GM12872 (cell line): ENCODE measurements around the gene TRIM8.
A peak's percentile ranks its signal among the peaks of the same experiment; 100 is the strongest.

Source experiments
- CTCF ChIP-seq: IDR thresholded peaks from 3 replicates; pipeline ENCODE4 v1.5.1; 2011; ENCODE audit warnings: low read depth, mild to moderate bottlenecking, low read length, moderate library complexity; ENCODE audit not compliant: insufficient read depth

TRIM8 gene

DNA sequence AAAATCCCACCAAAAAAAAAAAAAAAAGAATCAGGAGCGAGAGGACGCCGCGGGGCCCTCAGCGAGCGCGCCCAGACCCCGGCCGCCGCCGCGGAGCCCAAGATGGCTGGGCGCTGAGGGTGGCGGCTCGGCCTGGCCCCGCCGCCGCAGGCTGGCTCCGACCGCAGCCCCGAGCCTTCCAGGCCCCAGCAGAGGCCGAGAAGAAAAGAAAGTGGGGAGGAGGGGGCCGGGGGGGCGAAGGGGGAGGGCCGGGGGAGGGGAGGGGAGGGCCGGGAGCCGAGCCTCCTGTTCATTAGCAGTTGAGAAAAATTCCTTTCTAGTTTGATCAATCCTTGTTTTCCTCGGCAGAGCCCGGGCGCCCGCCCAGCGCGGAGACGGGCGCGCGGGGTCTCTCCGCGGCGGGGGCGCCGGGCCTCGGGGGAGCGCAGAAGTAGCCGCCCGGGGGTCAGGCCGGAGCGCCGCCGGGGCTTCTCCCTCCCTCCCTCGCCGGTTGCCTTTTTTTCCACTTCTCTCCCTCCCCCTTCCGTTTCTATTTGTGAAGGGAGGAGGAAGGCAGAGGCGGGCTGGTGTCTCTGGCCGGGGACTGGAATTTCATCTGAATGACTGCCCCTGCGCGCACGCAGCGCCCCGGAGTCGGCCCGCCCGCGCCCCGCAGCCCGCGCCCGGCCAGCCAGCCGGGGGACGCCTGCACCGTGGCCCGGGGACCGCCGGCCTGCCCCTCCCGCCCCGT, 778 bp upstream of the TRIM8 start:
- TF ChIP-seq CTCF: no peak

DNA sequence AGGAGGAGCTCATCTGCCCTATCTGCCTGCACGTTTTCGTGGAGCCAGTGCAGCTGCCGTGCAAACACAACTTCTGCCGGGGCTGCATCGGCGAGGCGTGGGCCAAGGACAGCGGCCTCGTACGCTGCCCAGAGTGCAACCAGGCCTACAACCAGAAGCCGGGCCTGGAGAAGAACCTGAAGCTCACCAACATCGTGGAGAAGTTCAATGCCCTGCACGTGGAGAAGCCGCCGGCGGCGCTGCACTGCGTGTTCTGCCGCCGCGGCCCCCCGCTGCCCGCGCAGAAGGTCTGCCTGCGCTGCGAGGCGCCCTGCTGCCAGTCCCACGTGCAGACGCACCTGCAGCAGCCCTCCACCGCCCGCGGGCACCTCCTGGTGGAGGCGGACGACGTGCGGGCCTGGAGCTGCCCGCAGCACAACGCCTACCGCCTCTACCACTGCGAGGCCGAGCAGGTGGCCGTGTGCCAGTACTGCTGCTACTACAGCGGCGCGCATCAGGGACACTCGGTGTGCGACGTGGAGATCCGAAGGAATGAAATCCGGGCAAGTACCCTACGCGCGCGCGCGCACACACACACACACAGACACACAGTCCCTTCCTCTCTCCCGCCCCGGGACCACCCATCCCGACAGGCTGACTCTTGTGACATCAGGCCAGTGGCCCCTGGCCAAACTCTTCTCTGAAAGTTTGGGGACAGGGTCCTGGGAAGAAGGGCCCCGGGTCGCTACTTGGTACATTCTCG, 538 bp downstream of the TRIM8 start:
- peak; percentile 73 for TF ChIP-seq CTCF

- TF ChIP-seq CTCF: no peak
Measured at GRCh38 chr10:102645388-102645740, 1.1 kb downstream of the TRIM8 start.

DNA sequence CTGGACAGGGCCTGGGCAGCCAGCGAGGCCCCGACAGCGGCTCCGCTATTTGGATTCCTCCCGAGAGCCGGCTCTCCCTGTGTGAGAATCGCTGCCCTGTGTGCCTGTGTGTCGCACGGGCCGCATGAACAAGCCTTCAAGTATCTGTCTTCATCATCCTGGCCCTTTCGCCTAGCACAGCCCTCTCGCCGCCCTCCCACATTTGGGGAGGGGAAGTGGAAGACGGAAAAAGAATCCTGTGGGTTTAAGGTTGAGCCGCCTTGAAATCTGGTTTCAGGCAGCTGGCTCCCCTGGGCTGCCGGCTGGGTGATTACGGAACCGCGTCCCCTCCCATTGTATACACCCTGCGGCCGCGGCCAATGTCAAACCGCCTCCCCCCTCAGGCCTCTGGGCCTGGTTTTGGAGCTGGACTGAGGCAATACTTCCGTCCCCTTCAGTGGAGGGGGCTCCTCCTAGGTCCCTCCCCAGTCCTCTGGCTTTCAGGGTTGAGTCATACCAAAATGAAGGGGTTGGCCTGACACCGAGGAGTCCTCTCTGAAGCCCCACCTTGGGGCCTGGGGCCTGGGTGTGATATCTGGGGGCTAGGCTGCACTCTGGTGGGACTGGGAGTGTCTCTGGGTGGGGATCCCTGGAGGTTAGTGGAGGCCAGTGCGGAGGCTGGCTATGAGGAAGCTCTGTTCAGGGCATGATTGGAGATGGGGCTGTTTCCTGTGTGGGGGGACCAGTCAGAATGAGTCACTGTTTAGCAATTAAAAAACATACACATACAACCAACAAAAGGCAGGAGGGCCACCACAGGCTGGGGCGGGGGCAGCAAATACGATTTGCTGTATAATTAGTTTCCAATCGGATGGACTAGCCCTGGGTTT, 1.7 kb downstream of the TRIM8 start:
- TF ChIP-seq CTCF: no peak

DNA sequence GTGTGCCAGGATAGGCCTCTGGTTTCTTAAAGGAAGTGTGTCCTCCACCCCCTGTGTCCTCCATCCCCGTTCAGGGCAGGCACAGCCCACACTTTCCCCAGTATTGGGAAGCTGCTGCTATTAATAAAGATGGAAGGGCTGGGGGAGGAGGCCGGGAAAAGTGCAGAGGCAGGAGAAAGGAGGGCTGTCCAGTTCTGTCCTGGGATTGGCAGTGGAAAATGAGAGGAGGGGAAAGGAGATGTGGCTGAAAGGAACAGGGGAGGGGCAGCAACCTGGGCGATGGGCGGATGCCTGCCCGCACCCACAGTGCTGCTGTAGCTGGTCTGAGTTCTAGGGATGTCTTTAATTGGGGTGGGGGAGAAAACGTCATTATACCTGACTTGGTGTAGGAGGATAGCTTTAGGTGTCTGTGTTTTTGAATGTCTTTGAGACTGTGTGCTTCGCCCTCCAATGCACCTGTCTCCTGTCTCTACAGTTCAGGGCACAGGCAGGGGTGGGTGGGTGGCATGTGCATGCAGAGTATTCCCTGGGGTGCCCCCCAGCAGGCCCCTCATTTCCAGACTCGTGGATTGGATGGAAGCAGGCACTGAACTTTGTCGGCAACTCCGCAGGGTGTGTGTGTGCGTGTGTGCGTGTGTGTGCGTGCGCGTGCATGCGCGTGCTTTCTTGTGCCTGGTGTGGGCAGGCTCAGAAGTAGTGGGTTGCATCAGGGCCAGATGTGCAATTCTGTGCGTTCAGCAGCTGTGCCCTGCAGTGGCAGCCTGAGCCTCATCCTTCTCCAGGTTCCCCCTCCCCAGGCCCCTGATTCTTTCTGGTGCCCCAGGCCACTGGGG, 2.5 kb downstream of the TRIM8 start:
- TF ChIP-seq CTCF: no peak

DNA sequence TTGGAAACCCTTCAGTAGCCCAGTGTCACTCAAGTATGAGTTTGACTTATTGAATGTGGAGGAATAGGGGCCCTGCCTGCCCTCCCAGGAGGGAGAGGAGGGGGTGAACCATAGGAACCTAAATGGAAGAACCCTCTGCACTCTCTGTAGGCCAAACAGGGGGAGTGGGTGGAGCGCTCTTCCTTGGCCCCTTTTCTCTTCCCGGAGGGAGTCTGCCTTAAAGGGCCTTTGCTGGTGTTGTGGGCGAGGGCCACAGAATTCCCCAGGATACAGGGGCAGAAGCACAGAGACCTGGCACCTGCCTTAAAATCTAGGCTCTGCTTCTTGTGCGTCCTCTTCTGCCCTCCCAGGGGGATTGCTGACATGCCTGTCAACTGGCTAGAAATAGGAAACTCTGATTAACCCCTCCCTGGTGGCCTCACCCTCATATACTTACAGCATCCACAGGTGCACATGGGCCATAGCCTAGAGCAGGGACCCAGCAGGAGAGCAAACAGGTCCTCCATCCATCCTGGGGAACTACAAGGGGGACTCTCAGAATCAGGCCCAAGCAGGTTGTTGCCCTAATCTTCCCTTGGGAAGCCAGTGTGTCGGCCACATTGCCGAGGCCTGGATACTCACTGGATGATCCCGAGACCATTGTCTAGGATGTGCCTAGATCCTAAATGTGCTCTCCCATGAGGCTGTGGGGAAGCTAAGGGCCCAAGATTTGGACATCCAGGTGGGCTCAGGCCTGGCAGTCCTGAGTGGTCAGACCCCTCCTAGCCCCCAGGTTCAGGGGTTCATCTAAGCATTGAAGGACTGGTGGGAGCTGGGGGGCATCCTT, 3.4 kb downstream of the TRIM8 start:
- no peak for TF ChIP-seq CTCF
